ENCODE results near the gene PALD1.

Gene PALD1

DNA sequence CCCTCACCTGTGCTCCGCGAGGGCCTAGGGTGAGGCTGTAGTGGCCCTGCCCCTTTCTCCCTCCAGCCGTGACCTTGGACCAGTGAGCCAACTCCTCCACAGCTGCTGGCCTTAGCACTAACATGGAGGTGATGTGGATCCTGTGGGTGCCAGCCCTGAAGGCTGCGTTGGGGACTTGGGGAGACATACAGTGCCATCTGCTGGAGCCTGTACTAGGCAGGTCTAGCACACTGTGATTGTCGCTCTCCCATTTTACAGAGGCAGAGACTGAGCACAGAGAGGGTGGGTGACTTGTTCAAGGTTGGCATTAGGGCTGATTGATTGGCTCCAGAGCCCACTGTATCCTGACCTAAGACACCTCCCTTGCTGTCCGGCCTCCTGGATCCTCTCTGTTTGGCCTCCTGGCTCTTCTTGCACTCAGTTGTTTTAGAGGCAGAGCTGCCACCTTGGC, 86.4 kb downstream of the PALD1 start:
- TF ChIP-seq, protein P1, sequence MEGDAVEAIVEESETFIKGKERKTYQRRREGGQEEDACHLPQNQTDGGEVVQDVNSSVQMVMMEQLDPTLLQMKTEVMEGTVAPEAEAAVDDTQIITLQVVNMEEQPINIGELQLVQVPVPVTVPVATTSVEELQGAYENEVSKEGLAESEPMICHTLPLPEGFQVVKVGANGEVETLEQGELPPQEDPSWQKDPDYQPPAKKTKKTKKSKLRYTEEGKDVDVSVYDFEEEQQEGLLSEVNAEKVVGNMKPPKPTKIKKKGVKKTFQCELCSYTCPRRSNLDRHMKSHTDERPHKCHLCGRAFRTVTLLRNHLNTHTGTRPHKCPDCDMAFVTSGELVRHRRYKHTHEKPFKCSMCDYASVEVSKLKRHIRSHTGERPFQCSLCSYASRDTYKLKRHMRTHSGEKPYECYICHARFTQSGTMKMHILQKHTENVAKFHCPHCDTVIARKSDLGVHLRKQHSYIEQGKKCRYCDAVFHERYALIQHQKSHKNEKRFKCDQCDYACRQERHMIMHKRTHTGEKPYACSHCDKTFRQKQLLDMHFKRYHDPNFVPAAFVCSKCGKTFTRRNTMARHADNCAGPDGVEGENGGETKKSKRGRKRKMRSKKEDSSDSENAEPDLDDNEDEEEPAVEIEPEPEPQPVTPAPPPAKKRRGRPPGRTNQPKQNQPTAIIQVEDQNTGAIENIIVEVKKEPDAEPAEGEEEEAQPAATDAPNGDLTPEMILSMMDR (IDR thresholded peaks at IDR 0.05; ENCODE audit: insufficient read depth, low read depth, low read length, missing control alignments), result peak; percentile 5
- H3K4me3 ChIP-seq (ENCODE audit: low read length), result no peak overlapping the region
- no peak for DNase-seq (ENCODE audit: low read depth)

DNA sequence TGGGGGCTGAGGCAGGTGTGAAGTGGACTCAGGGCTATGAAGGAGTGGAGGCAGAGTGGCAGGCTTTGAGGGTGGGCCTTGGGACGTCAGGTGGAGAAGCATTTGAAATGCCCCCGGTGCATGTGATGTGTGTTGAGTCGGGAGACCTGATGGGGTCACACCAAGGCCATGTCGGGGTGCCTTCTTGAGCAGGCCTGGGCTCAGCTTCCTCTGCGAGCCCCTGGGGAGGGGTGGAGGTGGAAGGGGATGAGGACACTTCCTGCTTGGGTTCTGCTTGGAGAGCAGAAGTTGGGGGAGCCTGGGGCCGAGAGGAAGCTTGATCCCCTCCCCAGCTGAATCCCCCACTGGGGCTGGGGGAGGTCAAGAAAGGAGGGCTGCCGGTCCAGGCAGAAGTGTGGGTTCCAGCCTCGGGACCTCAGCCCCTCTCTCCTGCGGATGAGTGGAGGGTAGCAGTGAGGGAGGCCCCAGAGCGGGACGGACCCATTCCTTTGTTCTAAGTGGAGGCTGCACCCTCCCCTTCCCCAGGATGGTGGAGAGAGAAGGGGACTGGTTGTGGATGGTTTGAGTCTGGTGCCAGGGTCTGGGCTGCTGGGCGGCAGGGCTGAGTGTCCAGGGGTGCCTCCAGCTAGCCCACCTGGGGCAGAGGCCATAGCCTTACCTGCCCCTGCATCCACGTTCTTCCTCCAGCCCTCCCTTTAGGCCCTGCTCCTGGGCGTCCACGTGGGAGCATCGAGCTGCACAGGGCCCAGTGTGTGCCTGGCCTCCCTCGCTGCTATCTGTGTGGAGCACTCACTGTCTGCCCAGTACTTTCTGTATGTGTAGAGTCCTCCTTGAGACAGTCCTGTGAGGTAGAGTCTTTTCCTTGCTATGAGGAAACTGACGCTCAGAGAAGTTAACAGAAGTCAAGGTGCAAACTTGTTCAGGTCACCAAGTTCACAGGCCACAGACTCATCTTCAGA, 87.3 kb downstream of the PALD1 start:
- DNase-seq (ENCODE audit: low read depth), result no peak
- TF ChIP-seq, protein P1 (IDR thresholded peaks at IDR 0.05; ENCODE audit: insufficient read depth, low read depth, low read length, missing control alignments), result no peak
- H3K4me3 ChIP-seq (ENCODE audit: low read length), result no peak overlapping the region

DNA sequence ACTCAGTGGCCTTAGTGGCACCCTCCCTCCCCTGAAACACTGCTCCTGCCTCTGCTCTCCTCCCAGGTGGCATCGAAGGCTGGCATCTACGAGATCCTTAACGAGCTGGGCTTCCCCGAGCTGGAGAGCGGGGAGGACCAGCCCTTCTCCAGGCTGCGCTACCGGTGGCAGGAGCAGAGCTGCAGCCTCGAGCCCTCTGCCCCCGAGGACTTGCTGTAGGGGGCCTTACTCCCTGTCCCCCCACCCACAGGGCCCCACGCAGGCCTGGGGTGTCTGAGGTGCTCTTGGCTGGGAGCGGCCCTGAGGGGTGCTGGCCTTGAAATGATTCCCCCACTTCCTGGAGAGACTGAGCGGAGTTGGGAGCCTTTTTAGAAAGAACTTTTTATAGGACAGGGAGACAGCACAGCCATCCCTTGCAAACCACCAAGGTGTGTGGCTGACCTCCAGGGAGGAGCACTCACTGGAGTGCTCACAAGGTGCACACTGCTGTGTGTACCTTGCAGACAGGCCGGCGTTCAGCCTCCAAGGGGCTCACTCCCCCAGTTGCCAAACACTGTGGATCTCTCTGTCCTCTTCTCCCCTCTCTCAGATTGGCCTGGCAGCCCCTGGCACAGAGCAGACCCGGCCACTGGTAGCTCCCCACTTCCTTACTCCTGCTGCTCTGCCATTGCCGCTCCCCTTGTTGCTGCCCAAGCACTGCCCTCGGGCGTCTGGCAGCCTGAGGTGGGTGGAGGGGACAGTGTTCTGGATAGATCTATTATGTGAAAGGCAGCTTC, 88.1 kb downstream of the PALD1 start:
- TF ChIP-seq, protein P1 (IDR thresholded peaks at IDR 0.05; ENCODE audit: insufficient read depth, low read depth, low read length, missing control alignments), result no peak
- no peak for DNase-seq (ENCODE audit: low read depth)
- H3K4me3 ChIP-seq (ENCODE audit: low read length), result no peak overlapping the region

DNA sequence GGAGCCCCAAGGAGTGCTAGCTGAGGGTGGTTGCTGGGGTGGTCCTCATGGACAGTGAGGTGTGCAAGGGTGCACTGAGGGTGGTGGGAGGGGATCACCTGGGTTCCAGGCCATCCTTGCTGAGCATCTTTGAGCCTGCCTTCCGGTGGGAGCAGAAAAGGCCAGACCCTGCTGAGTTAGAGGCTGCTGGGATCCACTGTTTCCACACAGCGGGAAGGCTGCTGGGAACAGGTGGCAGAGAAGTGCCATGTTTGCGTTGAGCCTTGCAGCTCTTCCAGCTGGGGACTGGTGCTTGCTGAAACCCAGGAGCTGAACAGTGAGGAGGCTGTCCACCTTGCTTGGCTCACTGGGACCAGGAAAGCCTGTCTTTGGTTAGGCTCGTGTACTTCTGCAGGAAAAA, 89.0 kb downstream of the PALD1 start:
- DNase-seq (ENCODE audit: low read depth), result no peak
- no peak overlapping the region for H3K4me3 ChIP-seq (ENCODE audit: low read length)
- TF ChIP-seq, protein P1 (IDR thresholded peaks at IDR 0.05; ENCODE audit: insufficient read depth, low read depth, low read length, missing control alignments), result no peak

DNA sequence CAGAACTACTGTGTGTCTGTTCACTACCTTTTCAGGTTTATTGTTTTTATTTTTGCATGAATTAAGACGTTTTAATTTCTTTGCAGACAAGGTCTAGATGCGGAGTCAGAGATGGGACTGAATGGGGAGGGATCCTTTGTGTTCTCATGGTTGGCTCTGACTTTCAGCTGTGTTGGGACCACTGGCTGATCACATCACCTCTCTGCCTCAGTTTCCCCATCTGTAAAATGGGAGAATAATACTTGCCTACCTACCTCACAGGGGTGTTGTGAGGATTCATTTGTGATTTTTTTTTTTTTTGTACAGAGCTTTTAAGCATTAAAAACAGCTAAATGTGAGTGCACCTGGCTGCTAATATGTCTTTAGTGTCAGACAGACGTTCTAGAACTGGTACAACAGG, 89.5 kb downstream of the PALD1 start:
- TF ChIP-seq, protein P1 (IDR thresholded peaks at IDR 0.05; ENCODE audit: insufficient read depth, low read depth, low read length, missing control alignments), result no peak
- no peak for DNase-seq (ENCODE audit: low read depth)
- no peak overlapping the region for H3K4me3 ChIP-seq (ENCODE audit: low read length)

DNA sequence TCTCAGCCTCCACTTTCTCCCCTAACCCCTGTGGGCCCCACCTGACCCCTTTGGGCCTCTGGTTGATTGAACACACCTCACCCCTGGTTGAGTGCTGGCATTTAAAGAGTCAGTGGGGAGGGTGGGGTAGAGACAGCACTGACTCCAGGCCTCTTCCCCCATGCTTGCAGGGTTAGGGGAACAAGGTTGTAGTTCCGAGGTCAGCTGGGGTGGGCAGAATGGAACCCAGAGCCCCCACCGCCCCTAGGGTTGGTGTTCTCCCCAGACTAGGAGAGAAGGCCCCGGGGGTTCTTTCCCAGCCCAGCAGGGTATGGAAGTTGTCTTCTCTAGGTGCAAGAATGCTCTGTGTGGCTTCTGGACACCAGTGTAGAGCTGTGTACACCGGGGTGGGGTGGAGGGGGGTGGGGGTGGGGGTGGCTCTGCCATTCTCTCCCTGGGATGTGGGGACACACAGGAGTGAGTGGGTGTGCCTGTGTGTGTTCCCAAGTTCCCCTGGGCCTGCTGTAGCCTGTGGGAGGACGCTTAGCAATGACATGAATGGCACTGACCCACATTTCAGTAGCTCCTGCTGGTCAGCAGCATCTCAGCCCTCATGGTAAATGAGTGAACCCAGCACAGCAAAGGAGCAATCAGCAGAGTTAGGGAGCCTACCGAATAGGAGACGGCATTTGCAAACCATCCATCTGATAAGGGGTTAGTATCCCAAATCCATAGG, 90.4 kb downstream of the PALD1 start:
- TF ChIP-seq, protein P1 (IDR thresholded peaks at IDR 0.05; ENCODE audit: insufficient read depth, low read depth, low read length, missing control alignments), result no peak
- no peak overlapping the region for H3K4me3 ChIP-seq (ENCODE audit: low read length)

More for the DNA sequence above, 90.4 kb downstream of the PALD1 start:
- DNase-seq (ENCODE audit: low read depth), result no peak

Data from epithelial cell of esophagus (primary cell).